HG02678 (cell line): ENCODE results near the gene RBPJL.
"Not testable (repeated sequence)": the region's sequence is repeated elsewhere in the genome, so short reads cannot be mapped to it uniquely, and the experiment has no call there.

Experiments used
- ATAC-seq: cut with Tn5 transposase; IDR thresholded peaks from one replicate; pipeline ENCODE4 v1.9.1; 2021; ENCODE audit warnings: mild to moderate bottlenecking, moderate library complexity; ENCODE audit not compliant: unreplicated experiment

RBPJL gene

DNA sequence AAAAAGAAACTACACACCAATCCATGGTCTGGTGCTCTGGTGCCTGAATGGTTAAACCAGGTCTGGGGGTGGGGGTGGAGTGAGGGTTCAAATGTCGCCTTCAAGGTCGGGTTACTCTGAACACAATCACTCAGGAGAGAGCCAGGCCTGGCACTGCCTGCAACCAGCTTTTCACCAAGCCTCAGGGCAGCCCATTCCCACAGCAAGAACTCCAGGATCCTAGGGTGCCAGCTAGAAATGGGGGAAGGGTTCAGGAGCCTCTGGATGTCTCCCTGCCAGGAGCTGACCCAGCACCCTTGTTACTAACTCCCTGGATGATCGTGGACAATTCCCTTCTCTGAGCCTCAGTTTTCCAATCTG lies 34.9 kb downstream of the RBPJL start:
- no peak for ATAC-seq

DNA sequence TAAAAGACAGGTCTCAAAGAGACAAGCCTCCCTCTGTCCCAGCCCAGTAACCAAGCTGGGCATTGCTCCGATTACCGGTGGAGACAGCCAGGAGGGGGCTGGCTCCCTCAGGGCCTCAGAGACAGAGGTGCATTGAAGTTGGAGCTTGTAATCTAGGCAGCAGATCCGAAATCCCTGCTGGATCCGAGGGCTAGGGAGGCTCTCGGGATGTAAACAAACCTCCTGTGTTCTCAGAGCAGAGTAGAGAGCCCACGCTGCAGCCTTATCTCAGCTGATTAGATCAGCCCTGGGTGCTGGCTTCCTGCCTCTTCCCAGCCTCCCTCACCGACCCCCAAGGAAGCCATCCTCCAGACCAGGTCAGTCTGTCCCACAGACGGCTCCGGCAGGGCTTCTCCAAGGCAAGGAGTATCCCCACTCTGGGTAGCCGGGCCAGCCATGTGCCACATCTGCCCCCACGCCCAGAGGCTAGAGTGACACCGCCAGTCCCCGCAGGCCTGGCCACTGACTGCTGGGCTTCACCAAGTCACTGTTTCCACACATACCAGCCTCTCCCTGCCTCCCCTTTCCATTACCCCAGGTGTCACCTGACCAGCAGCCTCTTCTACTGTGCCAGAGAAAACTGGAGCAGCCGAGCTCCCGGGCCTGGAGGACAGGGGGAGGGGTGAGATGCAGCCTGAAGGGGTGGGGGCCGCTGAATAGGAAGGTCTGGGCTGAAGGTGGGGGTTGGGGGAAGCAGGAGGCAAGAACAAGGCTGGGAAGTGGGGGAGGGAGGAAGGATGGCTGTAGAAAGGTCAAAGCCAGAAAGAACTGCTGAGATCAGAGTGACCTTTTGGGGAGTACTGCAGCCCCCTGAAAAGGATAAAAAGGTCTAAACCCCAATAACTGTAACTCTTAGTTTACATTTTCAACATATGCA lies 35.6 kb downstream of the RBPJL start:
- ATAC-seq = no peak

DNA sequence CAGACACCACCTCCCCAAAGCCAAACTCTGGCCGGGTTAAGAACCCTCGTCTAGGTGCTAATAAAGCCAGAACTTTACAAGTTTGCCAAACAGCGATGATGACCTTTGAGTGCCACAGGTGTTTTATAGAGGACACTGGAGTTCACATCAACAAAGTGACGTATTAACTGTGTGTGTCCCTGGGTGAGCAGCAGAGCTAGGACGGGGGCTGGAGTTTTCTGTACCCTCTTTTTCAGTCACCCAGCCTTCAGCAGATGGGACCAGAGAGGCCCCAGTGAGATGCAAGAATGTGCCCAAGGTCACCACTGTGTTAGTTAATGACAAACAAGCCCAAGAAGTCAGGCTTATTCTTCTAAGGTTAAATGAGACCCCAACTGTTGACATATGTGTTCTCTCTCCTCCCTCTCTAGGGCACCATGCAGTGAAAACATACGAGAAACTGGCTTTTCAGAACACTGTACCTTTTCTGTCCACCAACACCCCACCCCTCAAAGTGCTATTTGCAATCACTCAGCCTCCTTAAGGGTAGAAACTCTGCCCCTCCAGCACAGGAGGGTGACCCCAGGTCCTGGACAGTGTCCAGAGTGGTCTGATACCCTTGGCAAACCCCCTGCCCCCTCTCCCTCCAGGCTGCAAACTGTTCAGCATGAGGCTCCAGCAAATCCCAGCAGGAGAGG lies 36.4 kb downstream of the RBPJL start:
- no peak for ATAC-seq

DNA sequence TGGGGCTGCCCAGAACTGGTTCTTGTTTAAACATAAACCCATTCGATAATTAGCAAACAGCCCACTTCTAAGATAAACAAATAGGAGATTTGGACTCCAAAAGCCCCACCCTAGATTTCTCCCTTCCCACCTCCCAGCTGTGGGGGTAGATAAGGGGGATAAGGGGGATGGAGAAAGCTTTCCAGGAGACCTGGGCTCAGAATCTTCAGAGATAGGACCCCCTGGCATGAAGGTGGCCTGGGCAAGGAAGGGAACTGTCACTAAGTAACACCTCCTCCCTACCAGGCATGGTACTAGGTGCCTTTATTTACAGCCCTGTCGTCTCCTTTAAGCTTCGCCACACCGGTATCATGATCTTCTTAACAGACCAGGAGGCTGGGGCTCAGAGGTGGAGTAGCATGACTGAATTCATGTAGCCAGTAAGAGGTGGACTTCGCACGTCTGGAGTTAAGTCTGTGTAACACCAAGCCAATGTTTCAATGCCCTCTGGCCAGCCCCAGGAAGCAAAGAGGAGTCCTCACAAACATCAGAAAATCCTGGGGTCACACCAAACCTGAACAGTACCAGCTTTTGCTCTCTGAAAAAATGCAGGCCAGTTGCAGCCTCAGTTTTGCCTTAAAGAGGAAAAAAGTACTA lies 37.0 kb downstream of the RBPJL start:
- no peak for ATAC-seq

DNA sequence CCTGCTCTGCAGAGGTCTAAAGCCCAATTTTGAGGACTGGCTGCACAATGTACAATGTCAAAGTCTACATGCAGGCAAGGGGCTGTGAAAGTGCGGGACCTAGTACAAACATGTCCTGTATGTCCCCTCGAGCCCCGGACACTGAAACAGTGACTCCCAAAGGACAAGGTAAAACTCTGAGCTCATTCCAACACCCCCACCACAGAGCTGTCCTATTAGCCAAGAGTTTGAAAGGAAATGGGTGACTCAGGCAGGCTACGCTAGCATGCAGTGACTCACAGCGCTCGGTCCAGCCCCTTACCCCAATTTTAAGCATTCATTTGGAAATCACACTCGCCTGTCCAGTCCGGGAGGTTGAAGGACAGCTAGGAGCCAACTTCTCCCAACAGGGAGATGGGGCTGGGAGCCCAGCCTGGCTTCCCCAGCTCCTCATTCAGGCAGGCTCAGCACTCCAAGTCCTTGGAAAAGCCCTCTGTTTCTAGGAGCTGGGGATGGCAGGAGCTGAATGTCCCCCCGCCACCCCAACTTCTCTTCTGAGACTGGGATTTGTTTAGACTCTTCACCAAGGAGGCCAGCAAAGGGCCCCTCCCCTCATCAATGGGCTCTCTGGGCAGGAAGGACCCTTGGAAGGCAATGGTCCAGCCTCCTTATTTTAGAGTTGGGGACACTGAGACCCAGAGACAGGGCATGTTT lies 37.7 kb downstream of the RBPJL start:
- no peak for ATAC-seq

DNA sequence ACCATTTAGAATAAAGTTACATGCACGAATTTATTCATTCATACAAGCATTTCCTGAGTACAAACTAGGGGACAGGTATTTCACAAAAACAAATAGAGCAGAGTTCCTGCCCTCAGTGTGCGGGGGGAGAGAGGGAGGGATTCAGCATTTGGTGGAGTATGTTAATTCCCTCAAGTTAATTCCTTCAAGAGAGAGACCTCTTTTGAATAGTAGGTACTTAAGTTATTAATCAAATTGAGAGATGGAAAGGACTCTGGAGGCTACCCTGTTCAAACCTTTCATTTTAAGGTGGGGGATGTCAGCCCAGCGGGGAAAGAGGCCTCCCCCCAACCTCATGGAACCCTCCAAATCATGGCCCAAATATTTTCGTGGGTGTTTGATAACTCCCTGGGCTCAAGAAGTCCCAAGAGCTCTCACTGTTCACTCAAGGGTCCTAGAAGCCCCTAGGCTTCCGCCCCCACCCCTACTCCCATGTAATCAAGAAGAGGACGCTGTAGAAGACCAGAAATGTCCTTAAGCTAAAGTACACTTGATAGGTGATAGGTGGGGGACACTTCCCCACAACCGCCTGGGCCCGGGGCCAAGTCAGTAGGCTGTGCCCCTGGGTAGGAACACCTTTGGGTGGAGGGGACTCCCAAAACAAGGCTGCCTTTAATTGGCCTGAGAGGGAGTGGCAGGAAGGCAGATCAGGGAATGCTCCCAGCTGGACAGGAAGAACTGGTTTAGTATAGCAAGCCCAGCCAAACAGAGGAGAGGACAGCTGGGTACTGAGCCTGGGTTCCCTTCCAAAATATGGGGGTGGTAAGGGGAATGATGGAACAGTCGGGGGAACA lies 38.7 kb downstream of the RBPJL start:
- ATAC-seq = no peak

DNA sequence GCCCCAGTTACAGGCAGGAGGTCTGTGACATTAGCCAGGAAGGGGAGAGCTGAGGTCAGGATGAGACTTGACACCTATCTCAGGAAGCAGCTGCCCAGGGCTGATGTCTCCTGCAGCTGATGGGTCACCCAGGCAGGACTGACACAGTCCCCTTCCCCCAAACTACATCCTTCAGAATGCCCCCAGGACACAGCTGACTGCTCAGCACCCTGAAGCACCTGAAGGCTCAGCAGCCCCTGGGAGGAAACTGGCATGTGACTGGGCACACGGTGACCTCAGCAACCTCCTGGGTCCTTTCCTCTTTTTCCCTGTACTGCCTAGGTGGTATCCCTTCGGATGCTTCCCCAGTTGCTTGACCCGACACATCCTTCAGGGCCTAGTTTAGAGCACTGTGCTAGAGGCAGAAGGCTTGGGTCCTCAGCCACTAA lies 39.7 kb downstream of the RBPJL start:
- ATAC-seq = no peak

DNA sequence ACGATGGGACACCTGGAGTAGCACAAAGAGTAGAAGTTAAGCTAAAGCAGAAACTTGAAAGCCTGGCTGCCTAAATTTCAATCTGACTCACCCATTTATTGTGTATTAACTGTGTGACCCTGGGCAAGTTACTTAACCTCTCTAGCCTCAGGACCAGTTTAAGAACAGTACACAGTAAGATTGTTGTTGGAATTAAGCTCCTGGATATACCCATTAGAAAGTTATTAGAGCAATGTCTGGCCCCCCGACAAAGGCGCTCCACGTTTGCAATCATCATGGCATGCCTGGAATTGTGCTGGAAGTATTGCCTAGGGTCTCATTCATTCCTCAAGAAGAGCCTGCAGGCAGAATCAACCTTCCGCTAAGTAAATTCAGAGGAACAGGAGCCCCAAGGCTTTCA lies 40.2 kb downstream of the RBPJL start:
- no peak for ATAC-seq

DNA sequence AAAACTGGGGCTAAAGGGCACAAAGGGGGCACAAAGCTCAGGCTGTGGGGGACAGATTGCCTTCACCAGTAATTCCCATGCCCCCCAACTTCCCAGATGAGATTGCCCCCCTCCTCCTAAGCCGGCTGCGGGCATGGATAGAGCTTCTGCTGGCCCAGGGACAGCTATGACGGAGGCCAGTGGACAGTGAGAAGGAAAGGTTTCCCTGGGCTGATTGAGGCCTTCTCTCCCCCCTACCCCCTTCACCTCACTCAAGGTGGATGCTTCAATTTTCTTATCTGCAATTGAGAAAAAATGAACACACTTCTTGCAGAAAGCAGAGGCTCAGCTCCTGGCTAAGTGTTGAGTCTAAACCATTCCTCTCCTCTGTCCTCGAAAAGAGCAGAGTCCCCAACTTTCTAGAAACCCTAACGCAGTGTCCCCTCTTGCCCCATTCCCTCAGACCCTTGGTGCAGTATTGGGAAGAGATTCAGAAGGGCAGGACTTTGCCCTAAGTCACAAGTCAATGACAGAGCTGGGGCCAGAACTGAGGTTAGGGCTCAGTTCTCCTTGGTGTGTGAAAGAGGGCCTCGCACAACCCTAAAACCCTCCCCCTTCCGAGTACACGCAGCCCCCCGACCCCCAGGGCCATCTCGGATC lies 40.8 kb downstream of the RBPJL start:
- ATAC-seq = no peak

DNA sequence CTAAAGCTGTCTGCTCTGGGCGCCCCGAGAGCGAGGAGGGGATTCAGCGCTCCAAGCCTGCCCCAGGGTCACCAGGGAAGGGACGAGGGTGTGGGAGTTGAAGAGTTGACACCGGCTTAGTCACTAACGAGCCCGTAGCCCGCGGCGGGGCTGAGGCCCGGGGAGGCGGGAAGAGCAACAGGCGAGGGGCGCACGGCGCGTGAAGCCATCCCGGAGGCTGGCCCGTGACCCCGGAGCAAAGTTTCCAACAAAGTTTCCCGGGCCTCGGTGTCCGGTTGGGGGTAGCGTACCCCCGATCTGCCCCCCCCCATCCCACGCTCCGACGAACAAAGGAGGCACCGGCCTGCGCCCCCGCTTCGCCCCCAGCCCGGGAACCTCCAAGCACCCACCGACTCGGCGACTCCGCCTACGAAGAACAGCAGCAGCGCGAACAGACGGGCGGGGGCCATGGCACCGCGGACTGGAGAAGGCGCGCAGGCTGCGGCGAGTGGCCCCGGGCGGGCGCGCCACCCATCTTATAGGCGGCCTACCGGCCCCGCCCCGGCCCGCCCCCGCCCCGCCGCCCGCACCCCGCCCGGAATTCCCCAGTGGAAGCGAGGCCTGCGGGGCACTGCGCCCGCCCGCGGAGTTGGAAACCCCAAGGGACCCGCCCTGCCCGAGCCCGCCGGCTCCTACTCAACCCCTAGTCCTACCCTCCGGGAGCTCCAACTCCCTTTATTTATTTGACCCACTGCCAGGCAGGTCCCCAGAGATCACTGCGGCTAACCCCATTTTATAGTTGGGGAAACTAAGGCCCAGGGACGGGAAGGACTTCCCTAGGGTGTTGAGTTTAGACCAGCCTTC lies 41.5 kb downstream of the RBPJL start, which contains the start of gene SDC4:
Gene SDC4 (minus strand): TSS at position 489 of the 843 bp plus-strand sequence. CDS start 40 bp downstream, at position 449.
- no peak for ATAC-seq

DNA sequence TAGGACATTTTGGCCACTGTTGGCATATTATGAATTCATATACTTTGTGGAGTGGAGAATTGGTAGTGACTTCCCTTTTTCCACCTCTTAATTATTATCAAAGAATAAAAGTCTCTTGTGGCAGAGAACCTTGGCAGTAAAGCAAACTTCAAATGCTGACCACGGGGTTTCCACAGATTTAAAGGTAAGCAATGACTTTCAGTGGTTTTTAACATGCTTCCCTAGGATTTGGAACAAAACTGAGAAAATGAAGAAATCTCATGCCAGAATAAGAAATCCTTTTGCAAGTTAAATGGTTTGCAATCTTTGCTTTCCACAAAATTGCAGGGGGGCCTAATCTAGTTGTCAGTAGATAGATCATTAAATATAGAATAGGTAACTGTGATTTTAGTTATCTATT lies 43.6 kb downstream of the RBPJL start:
- no peak for ATAC-seq

DNA sequence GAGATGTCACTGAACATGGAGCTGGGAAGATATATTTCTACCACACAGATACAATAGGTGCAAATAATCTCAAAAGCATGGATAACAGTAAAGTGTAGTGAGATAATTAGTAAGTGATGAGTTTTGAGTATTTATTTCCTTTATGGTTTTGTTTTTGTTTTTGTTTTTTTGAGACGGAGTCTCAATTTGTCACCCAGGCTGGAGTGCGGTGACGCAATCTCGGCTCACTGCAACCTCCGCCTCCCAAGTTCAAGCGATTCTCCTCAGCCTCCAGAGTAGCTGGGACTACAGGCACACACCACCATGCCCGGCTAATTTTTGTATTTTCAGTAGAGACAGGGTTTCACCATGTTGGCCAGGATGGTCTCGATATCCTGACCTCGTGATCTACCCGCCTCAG lies 44.2 kb downstream of the RBPJL start:
- ATAC-seq = not testable (repeated sequence)

DNA sequence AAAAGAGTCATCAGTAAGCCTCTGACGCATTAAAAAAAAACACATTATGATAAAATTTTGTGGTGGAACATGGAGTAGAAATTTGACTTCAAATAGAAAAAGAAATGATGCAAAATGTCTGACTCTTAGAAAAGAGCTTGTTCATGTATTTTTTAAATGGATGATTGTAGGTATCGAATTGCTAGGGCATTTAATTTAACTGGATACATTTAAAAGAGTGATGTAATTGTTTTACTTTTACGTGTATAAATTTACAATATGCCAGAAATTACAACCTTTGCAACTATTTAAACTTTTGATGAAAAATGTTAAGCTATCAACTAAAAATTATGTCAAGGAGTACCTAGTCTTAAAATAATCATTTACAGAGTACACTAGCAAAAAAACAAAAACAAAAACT lies 46.1 kb downstream of the RBPJL start:
- no peak for ATAC-seq

DNA sequence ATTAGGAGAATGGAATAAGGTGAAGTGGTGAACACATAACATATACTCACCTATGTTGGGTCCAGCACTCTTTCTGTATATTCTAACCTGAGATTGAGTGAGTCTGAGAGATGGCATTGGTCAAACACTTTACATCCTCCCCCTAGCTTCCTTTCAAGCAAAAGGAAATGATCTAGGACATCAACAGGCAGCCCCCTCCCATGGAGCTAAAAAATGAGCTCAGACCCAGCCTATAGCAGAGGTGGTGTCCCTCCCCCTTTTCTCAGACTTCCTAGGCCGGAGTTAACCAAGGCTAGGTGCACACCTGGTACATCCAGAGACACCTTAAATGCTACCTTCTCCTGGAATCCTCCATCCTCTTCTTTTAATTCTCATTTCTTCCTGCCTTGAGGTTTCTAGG lies 47.1 kb downstream of the RBPJL start:
- ATAC-seq = no peak

DNA sequence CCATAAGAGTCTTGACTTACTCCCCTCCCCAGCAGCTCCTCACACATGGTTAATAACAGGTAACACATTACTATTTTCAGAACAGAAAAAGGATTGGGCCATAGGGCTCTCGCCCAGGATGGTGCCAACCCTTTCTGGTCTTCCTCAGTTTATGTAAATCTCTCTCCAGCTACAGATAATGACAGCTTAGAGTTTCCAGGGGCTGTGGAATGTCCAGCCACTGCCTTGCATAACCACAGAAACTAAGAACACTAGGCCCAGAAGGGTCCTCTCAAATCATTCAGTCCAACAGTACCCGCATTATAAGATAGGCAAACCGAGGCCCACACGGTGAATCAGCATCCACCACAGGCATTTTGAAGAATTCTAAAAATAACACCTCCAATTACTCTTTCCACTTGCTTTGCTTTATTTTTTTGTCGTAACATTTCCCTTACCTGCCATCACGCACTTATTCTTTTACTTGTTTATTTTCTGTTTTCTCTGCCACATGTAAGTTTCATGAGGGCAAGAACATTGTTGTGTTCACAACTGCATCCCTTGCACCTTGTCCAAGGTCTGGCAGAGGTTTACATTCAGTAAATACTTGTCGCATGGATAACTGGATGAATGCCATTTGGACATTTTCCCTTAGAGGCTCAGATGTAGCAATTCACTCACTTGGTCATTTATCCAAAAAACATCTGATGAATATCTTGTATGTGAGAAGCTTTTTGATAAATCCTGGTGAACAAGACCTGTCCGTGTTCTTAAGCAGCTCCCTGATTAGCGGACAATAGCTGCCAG lies 48.0 kb downstream of the RBPJL start:
- no peak for ATAC-seq

DNA sequence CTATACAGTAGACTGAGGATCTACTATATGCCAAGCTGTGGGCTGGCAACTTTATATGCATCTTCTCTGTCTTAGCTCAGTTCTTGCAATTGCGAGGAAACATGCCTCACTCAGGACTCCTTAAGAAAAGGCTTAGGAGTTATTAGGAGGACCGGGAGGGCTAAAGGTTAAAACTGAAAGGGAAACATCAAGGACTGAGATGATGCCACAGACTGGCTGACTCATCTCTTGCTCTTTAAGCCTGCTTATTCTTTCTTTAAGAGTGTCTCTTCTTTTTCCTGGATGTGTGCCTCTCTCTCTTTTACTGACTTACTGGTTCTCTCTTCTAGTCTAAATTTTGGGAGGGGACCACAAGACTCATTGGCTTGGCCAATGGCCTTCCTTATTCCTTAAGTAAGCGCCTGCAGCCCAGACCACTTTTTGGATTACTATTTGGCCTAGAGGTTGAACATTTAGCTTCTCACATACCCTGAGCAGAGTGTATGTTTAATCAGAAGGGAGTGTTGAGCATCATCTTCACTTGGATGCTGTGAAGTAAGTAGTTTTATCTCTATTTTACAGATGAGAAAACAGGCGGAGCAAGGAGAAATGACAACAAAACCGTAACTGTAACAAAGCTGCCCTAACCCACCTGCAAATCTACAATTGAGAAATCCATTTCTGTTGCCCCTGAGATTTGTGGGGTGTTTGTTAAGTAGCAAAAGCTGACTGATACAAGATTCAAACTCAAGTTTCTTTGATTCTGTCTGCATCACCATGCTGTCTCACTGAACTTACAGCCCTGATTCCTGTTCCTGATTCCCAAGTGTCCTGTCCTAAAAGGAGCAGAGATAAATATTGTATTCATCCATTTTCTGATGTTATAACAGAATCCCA lies 48.8 kb downstream of the RBPJL start:
- no peak for ATAC-seq
